Measurements from ENCODE around the gene ARHGEF17. TPM values are rescaled to one million over a fixed set of nuclear protein-coding genes. Genes with fewer than 3 reads are reported as not detected.
A peak's percentile ranks its signal among the peaks of the same experiment; 100 is the strongest.

ARHGEF17 gene
- total and polyA plus RNA-seq, 9 donors, result 23.8 to 64.4 (median 49.0) TPM

GRCh38 chr11:73392108-73393010 is 84.3 kb downstream of the ARHGEF17 start:
- Histone ChIP-seq H3K9me3 (replicated peaks; ENCODE audit: control insufficient read depth, low read depth, low read length) (no peaks in the 10 kb centered on the region), H3K27me3 (ENCODE audit: control insufficient read depth, insufficient read depth, low read length) (no peaks in the 10 kb centered on the region), H3K4me3 (ENCODE audit: low read length) (no peak overlapping the region), H3K27ac (ENCODE audit: low read length) (no peak overlapping the region), H3K36me3 (ENCODE audit: control insufficient read depth, insufficient read depth, low read length) (peaks cover 11% of the 10 kb centered on the region), H3K4me1 (ENCODE audit: control insufficient read depth, insufficient read depth, low read length) (peaks cover 31% of the 10 kb centered on the region)
- DNase-seq, result no peak
- WGBS (ENCODE audit: insufficient coverage), result 90% methylated on average over 29 of the region's 31 CpGs

- Histone ChIP-seq H3K27ac (ENCODE audit: low read length) (no peak overlapping the region), H3K27me3 (ENCODE audit: control insufficient read depth, insufficient read depth, low read length) (no peaks in the 10 kb centered on the region), H3K9me3 (replicated peaks; ENCODE audit: control insufficient read depth, low read depth, low read length) (no peaks in the 10 kb centered on the region), H3K4me1 (ENCODE audit: control insufficient read depth, insufficient read depth, low read length) (peaks cover 24% of the 10 kb centered on the region), H3K4me3 (ENCODE audit: low read length) (no peak overlapping the region), H3K36me3 (ENCODE audit: control insufficient read depth, insufficient read depth, low read length) (peaks cover 11% of the 10 kb centered on the region)
- no peak for DNase-seq
- WGBS (ENCODE audit: insufficient coverage), result 90% methylated on average over 7 of the region's 7 CpGs
Measured at GRCh38 chr11:73393011-73393380, 84.9 kb downstream of the ARHGEF17 start.

GRCh38 chr11:73393479-73394415 is 85.7 kb downstream of the ARHGEF17 start:
- Histone ChIP-seq H3K27ac (ENCODE audit: low read length) (no peak overlapping the region), H3K4me3 (ENCODE audit: low read length) (no peak overlapping the region), H3K4me1 (ENCODE audit: control insufficient read depth, insufficient read depth, low read length) (peaks cover 18% of the 10 kb centered on the region), H3K27me3 (ENCODE audit: control insufficient read depth, insufficient read depth, low read length) (no peaks in the 10 kb centered on the region), H3K36me3 (ENCODE audit: control insufficient read depth, insufficient read depth, low read length) (peaks cover 11% of the 10 kb centered on the region), H3K9me3 (replicated peaks; ENCODE audit: control insufficient read depth, low read depth, low read length) (no peaks in the 10 kb centered on the region)
- peak; percentile 80 for DNase-seq
- 70% methylated on average over 12 of the region's 16 CpGs for WGBS (ENCODE audit: insufficient coverage)

GRCh38 chr11:73394416-73395296 is 86.6 kb downstream of the ARHGEF17 start:
- Histone ChIP-seq H3K36me3 (ENCODE audit: control insufficient read depth, insufficient read depth, low read length) (peaks cover 8% of the 10 kb centered on the region), H3K9me3 (replicated peaks; ENCODE audit: control insufficient read depth, low read depth, low read length) (no peaks in the 10 kb centered on the region), H3K27me3 (ENCODE audit: control insufficient read depth, insufficient read depth, low read length) (no peaks in the 10 kb centered on the region), H3K4me1 (ENCODE audit: control insufficient read depth, insufficient read depth, low read length) (peaks cover 16% of the 10 kb centered on the region), H3K4me3 (ENCODE audit: low read length) (no peak overlapping the region), H3K27ac (ENCODE audit: low read length) (no peak overlapping the region)
- DNase-seq, result no peak
- 87% methylated on average over 30 of the region's 34 CpGs for WGBS (ENCODE audit: insufficient coverage)

- Histone ChIP-seq H3K4me3 (ENCODE audit: low read length) (no peak overlapping the region), H3K4me1 (ENCODE audit: control insufficient read depth, insufficient read depth, low read length) (peaks cover 10% of the 10 kb centered on the region), H3K9me3 (replicated peaks; ENCODE audit: control insufficient read depth, low read depth, low read length) (no peaks in the 10 kb centered on the region), H3K27ac (ENCODE audit: low read length) (no peak overlapping the region), H3K36me3 (ENCODE audit: control insufficient read depth, insufficient read depth, low read length) (peaks cover 8% of the 10 kb centered on the region), H3K27me3 (ENCODE audit: control insufficient read depth, insufficient read depth, low read length) (no peaks in the 10 kb centered on the region)
- DNase-seq, result peak; percentile 8
- WGBS (ENCODE audit: insufficient coverage), result 87% methylated on average over 15 of the region's 22 CpGs
Measured at GRCh38 chr11:73395297-73396208, 87.5 kb downstream of the ARHGEF17 start.

- Histone ChIP-seq H3K4me1 (ENCODE audit: control insufficient read depth, insufficient read depth, low read length) (peaks cover 9% of the 10 kb centered on the region), H3K27me3 (ENCODE audit: control insufficient read depth, insufficient read depth, low read length) (no peaks in the 10 kb centered on the region), H3K4me3 (ENCODE audit: low read length) (no peak overlapping the region), H3K27ac (ENCODE audit: low read length) (no peak overlapping the region), H3K36me3 (ENCODE audit: control insufficient read depth, insufficient read depth, low read length) (peaks cover 8% of the 10 kb centered on the region), H3K9me3 (replicated peaks; ENCODE audit: control insufficient read depth, low read depth, low read length) (no peaks in the 10 kb centered on the region)
- 75% methylated on average over 4 of the region's 6 CpGs for WGBS (ENCODE audit: insufficient coverage)
- DNase-seq, result peak; percentile 8
Measured at GRCh38 chr11:73396251-73396930, 88.3 kb downstream of the ARHGEF17 start.

GRCh38 chr11:73396985-73397384 is 88.9 kb downstream of the ARHGEF17 start:
- 73% methylated on average over 4 of the region's 7 CpGs for WGBS (ENCODE audit: insufficient coverage)
- Histone ChIP-seq H3K4me1 (ENCODE audit: control insufficient read depth, insufficient read depth, low read length) (peaks cover 9% of the 10 kb centered on the region), H3K4me3 (ENCODE audit: low read length) (no peak overlapping the region), H3K36me3 (ENCODE audit: control insufficient read depth, insufficient read depth, low read length) (peaks cover 8% of the 10 kb centered on the region), H3K27me3 (ENCODE audit: control insufficient read depth, insufficient read depth, low read length) (no peaks in the 10 kb centered on the region), H3K9me3 (replicated peaks; ENCODE audit: control insufficient read depth, low read depth, low read length) (no peaks in the 10 kb centered on the region), H3K27ac (ENCODE audit: low read length) (no peak overlapping the region)
- DNase-seq, result peak; percentile 4

GRCh38 chr11:73397468-73398131 is 89.5 kb downstream of the ARHGEF17 start:
- Histone ChIP-seq H3K4me3 (ENCODE audit: low read length) (no peak overlapping the region), H3K27me3 (ENCODE audit: control insufficient read depth, insufficient read depth, low read length) (no peaks in the 10 kb centered on the region), H3K36me3 (ENCODE audit: control insufficient read depth, insufficient read depth, low read length) (peaks cover 9% of the 10 kb centered on the region), H3K4me1 (ENCODE audit: control insufficient read depth, insufficient read depth, low read length) (peaks cover 9% of the 10 kb centered on the region), H3K27ac (ENCODE audit: low read length) (no peak overlapping the region), H3K9me3 (replicated peaks; ENCODE audit: control insufficient read depth, low read depth, low read length) (no peaks in the 10 kb centered on the region)
- 78% methylated on average over 8 of the region's 8 CpGs for WGBS (ENCODE audit: insufficient coverage)
- DNase-seq, result peak; percentile 9
